Smooth muscle cell (in vitro differentiated cells): ENCODE results near the gene BARHL2. TPM values are rescaled to one million over a fixed set of nuclear protein-coding genes. Genes with fewer than 3 reads are reported as not detected.

Experiments
- DNase-seq: peaks from one replicate; lab custom pipeline; 2025; ENCODE audit not compliant: unreplicated experiment; lab: John Stamatoyannopoulos, UW
- H2AFZ ChIP-seq: fragments of 200-600 bp; sonication (generic); 2 replicates; pipeline ENCODE4 v1.6.0; 2016; ENCODE audit warnings: antibody characterized with exemption, low read depth, mild to moderate bottlenecking
- H3F3A ChIP-seq: fragments of 200-600 bp; sonication (generic); 2 replicates; pipeline ENCODE4 v1.6.0; 2017; ENCODE audit warnings: antibody characterized with exemption, low read depth
- H3K27ac ChIP-seq: fragments of 200-600 bp; sonication (generic); 2 replicates; pipeline ENCODE4 v1.5.1; 2016; ENCODE audit warnings: low read depth, mild to moderate bottlenecking
- H3K27me3 ChIP-seq: fragments of 200-600 bp; sonication (generic); 2 replicates; pipeline ENCODE4 v1.6.1; 2016; ENCODE audit warnings: low read depth, mild to moderate bottlenecking
- H3K36me3 ChIP-seq: fragments of 200-600 bp; sonication (generic); 2 replicates; pipeline ENCODE4 v1.5.1; 2016; ENCODE audit warnings: low read depth
- H3K4me1 ChIP-seq: fragments of 200-600 bp; sonication (generic); 2 replicates; pipeline ENCODE4 v1.5.1; 2016; ENCODE audit warnings: low read depth
- H3K4me2 ChIP-seq: fragments of 200-600 bp; sonication (generic); 2 replicates; pipeline ENCODE4 v1.6.0; 2016; ENCODE audit warnings: mild to moderate bottlenecking
- H3K4me3 ChIP-seq: fragments of 200-600 bp; sonication (generic); 2 replicates; pipeline ENCODE4 v1.5.1; 2016; ENCODE audit warnings: mild to moderate bottlenecking
- H3K79me2 ChIP-seq: fragments of 200-600 bp; sonication (generic); 2 replicates; pipeline ENCODE4 v1.6.0; 2016; ENCODE audit warnings: low read depth, mild to moderate bottlenecking
- H3K9ac ChIP-seq: fragments of 200-600 bp; sonication (generic); 2 replicates; pipeline ENCODE4 v1.6.0; 2016; ENCODE audit warnings: low read depth
- H3K9me3 ChIP-seq: fragments of 200-600 bp; sonication (generic); replicated peaks from 2 replicates; pipeline ENCODE4 v1.5.1; 2016; ENCODE audit warnings: low read depth
- H4K20me1 ChIP-seq: fragments of 200-600 bp; sonication (generic); 2 replicates; pipeline ENCODE4 v1.6.0; 2016; ENCODE audit warnings: low read depth
- CTCF ChIP-seq: fragments of 200-600 bp; sonication (generic); IDR thresholded peaks from 2 replicates; pipeline ENCODE4 v1.5.1; 2017; ENCODE audit warnings: borderline replicate concordance, mild to moderate bottlenecking, antibody characterized with exemption; ENCODE audit not compliant: insufficient read depth, poor library complexity, severe bottlenecking
- WGBS: methylation state at CpG from one replicate; pipeline ENCODE4 v1.1.7; 2016; ENCODE audit warnings: low lambda C conversion rate; 5-methylcytosine and 5-hydroxymethylcytosine counted together
- polyA plus RNA-seq: library from polyadenylated mRNA; unstranded; fragments of >200 nt; fragmentation: Nextera tagmentation; extraction: Ambion mirVana; gene quantifications from 2 replicates; pipeline ENCODE4 v1.2.1, GENCODE V29; 2016
- total RNA-seq: library from RNA; depleted of rRNA; stranded (reverse); fragments of >200 nt; gene quantifications from 2 replicates; pipeline ENCODE4 v1.2.3, GENCODE V29; 2014

Gene BARHL2
- total and polyA plus RNA-seq, 2 experiments from 2014 or later = not detected

DNA sequence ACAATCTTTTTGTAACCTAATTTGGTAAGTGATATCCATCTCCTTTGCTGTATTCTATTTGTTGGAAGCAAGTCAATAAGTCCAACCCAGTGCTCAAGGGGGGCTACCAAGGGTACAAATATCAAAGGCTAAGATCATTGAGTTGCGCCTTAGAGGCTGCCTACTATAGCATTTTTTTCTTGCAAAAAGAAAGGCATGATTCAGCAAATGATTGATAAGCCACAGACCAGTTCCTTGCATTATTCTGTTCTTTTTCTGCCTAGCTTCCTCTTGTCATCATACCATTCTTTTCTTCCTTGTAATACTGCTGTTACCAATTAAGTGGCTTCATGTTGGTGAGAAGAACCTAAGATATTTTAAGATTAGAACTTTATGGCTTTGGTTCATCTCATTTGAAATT lies 29.8 kb upstream of the BARHL2 start:
- Histone ChIP-seq H3F3A (no peaks in the 10 kb centered on the region), H3K4me2 (no peak overlapping the region), H3K9me3 (no peaks in the 10 kb centered on the region), H3K27me3 (peaks cover 5% of the 10 kb centered on the region), H3K79me2 (no peaks in the 10 kb centered on the region), H3K27ac (no peak overlapping the region), H4K20me1 (no peaks in the 10 kb centered on the region), H3K4me3 (no peak overlapping the region), H3K36me3 (no peaks in the 10 kb centered on the region), H3K9ac (no peak overlapping the region), H3K4me1 (no peaks in the 10 kb centered on the region), H2AFZ (no peak overlapping the region)
- WGBS = 83% methylated on average over 1 of the region's 1 CpG
- no peak for DNase-seq
- no peak for TF ChIP-seq CTCF

DNA sequence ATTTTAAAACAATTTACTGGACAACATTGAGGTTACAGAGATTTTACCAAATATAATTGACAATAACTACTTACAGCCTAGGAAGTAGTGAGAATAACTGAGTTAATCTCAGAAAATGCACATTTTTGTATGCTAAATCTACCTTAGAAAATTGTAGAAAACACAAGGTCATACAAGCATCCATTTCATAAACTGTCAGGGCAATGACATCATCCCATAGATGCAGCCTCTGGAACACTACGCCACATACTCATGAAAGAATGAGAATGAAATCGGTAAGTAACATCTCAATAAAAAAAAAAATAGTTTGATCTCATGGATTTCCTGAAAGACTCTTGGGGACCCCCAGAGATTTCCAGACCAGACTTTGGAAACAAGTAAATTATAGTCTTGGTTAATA lies 28.9 kb upstream of the BARHL2 start:
- H4K20me1 ChIP-seq = no peaks in the 10 kb centered on the region
- H3F3A ChIP-seq = no peaks in the 10 kb centered on the region
- no peaks in the 10 kb centered on the region for H3K9me3 ChIP-seq
- H2AFZ ChIP-seq = no peak overlapping the region
- H3K36me3 ChIP-seq = no peaks in the 10 kb centered on the region
- H3K27me3 ChIP-seq = peaks cover 8% of the 10 kb centered on the region
- 84% methylated on average over 2 of the region's 2 CpGs for WGBS
- H3K9ac ChIP-seq = no peak overlapping the region
- no peak overlapping the region for H3K27ac ChIP-seq
- no peaks in the 10 kb centered on the region for H3K4me1 ChIP-seq
- no peak for DNase-seq
- H3K79me2 ChIP-seq = no peaks in the 10 kb centered on the region
- no peak overlapping the region for H3K4me2 ChIP-seq
- H3K4me3 ChIP-seq = no peak overlapping the region
- TF ChIP-seq CTCF = no peak

- Histone ChIP-seq H3K27me3 (peaks cover 95% of the 10 kb centered on the region), H4K20me1 (no peaks in the 10 kb centered on the region), H3K9ac (no peak overlapping the region), H3K9me3 (no peaks in the 10 kb centered on the region), H2AFZ (no peak overlapping the region), H3K4me2 (no peak overlapping the region), H3K36me3 (no peaks in the 10 kb centered on the region), H3K4me3 (no peak overlapping the region), H3K27ac (no peak overlapping the region), H3F3A (no peaks in the 10 kb centered on the region), H3K79me2 (no peaks in the 10 kb centered on the region), H3K4me1 (peaks cover 11% of the 10 kb centered on the region)
- DNase-seq = no peak
- no peak for TF ChIP-seq CTCF
- 54% methylated on average over 3 of the region's 3 CpGs for WGBS
Observed at GRCh38 chr1:90732136-90732535, 15.0 kb upstream of the BARHL2 start.

GRCh38 chr1:90731382-90732050 lies 14.4 kb upstream of the BARHL2 start:
- H2AFZ ChIP-seq = no peak overlapping the region
- H3K79me2 ChIP-seq = no peaks in the 10 kb centered on the region
- no peak for TF ChIP-seq CTCF
- peaks cover 99% of the 10 kb centered on the region for H3K27me3 ChIP-seq
- no peak overlapping the region for H3K9ac ChIP-seq
- no peaks in the 10 kb centered on the region for H3K9me3 ChIP-seq
- peaks cover 15% of the 10 kb centered on the region for H3K4me1 ChIP-seq
- no peak overlapping the region for H3K27ac ChIP-seq
- no peaks in the 10 kb centered on the region for H3K36me3 ChIP-seq
- H3K4me3 ChIP-seq = no peak overlapping the region
- no peak overlapping the region for H3K4me2 ChIP-seq
- H4K20me1 ChIP-seq = no peaks in the 10 kb centered on the region
- no peak for DNase-seq
- H3F3A ChIP-seq = no peaks in the 10 kb centered on the region
- 67% methylated on average over 6 of the region's 6 CpGs for WGBS
